Stimulated activated CD8-positive, alpha-beta memory T cell treated with anti-CD3 and anti-CD28 coated beads, Interleukin-2, amount 100 ng/mL, for 48 hours (primary cell): ENCODE results near the gene IDUA.

Source experiments
- DNase-seq, 2 donors: peaks; one replicate each; pipeline ENCODE4 v3.0.0-alpha.2; 2020; ENCODE audit warnings: low read depth in 2 of 2

The IDUA gene

DNA sequence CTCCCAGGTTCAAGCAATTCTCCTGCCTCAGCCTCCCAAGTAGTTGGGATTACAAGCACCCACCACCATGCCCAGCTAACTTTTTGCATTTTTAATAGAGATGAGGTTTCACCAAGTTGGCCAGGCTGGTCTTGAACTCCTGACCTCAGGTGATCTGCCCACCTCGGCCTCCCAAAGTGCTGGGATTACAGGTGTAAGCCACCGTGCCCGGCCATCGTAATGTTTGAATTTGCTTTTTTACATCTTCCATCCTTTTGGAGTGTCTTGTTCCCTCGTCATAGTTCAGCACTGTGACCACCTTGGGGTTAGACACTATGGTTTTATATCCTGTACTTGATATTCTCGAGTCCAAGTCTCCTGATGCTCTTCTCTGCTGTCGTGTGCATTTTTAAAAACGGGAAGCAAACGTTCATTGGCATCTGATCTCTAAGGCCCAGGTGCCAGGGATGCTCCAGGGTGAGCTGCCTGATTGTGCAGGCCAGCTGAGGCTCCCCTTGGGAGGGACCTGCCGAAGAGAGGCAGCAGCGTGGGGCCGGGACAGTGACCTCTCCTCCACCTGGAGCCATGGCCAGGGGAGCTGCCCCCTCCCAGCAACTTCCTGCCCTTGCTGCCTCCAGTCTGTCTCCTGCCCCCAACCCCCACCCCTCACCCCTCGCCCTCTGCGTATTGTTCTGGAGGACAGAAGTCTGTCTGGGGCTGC lies 30.2 kb upstream of the IDUA start:
- no peak for DNase-seq

DNA sequence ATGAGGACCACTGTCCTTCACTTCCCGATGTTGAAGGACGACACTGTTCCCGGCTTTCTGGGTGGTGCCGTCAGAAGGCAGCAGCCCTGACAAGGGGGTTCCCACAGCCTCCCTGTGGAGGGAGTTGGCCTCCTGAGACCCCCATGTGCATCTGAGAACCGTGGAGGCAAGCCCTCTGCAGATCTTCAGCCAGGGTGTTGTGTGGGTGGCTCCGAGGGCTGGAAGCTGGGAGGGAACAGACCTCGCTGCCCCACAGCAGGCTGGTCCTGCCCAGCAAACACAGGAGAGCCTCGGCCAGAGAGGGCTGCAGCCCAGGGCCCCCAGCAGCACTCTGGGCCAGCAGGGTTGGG lies 29.6 kb upstream of the IDUA start:
- no peak for DNase-seq

DNA sequence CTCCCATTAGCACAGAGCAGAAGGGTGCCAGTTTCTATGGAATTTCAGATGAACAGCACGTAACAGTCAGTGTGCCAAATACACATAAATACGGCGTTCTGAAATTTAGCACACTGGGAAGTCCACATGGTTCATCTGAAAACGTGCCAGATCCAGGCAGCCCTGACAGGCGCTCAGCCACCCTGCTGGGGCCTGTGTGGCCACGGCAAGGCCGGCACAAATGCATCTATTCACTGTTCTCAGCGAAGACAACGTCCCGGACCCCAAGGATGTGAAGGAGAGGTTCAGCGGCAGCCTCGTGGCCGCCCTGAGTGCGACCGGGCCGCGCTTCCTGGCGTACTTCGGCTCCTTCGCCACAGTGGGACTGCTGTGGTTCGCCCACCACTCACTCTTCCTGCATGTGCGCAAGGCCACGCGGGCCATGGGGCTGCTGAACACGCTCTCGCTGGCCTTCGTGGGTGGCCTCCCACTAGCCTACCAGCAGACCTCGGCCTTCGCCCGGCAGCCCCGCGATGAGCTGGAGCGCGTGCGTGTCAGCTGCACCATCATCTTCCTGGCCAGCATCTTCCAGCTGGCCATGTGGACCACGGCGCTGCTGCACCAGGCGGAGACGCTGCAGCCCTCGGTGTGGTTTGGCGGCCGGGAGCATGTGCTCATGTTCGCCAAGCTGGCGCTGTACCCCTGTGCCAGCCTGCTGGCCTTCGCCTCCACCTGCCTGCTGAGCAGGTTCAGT lies 29.1 kb upstream of the IDUA start:
- DNase-seq = no peak

DNA sequence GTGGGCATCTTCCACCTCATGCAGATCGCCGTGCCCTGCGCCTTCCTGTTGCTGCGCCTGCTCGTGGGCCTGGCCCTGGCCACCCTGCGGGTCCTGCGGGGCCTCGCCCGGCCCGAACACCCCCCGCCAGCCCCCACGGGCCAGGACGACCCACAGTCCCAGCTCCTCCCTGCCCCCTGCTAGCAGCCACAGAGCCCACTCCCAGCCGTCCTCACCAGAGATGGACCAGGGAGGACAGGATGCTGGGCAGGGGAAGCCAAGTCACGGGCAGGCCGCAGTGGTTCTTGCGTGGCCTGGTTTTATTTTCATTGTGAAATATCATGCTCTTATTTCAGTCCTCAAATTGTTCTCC lies 28.6 kb upstream of the IDUA start:
- no peak for DNase-seq

DNA sequence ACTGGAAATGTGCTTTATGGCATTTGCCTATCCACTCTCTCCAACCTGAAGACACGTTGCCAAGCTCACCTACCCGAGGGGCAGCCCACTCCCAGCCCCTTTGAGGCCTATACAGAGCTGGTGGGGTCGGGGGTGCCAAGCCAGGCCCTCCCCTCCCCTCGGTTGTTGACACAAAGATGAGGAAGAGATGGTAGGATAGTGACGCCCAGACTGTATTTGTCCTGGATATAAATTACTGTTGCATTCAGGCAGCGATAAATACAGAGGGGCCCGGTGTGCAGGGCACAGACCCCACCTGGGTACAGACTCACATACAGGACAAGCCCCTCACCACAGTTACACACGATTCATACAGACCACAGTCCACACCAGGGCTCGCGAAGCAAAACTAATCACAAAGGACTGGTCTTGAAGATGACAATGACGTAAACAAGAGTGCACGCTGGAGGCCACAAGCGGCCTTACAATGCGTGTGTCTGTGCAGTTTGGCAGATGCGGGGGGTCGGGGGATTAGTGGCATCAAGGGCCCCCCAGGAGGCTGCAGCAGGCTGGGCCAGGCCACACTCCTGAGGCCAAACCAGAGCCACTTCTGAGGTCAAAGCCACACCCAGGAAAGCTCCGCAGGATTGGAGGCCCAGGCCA lies 28.0 kb upstream of the IDUA start:
- DNase-seq = no peak

DNA sequence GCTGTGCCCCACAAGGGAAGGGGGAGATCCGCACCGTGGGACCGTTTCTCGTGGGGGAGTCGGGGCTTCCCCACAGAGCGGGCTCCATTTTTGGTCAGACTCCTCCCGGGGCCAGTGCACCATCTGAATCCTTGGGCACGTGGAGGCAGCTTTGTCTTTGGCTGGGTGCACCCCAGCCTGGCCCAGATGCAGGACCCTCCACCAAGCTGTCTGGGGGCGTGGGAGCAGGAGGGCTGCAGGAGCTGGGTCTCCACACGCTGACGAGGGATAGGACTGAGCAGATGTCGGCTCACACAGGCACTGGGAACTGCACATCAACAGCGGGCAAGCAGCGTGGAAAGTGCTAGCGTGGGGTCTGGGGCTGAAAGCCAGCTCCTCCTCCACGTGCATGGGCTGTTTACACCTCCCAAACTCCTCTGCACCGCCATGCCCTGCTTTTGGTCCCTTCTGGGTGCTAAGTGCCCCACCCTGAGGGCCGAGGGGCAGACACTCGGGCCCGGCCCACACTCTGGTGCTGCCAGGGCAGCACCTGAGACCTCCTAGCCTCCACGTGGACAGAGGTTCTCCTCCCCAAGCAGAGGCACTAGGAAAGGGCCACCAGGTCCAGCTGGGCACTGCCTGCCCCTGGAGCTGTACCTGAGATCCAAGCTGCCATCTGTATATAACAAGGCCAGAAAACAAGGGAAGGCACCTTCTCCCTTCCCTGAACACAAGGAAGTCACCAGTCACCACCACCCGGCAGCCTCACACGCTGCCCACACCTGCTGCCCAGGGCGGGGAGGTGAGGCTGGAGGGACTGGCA lies 27.3 kb upstream of the IDUA start:
- DNase-seq = no peak

DNA sequence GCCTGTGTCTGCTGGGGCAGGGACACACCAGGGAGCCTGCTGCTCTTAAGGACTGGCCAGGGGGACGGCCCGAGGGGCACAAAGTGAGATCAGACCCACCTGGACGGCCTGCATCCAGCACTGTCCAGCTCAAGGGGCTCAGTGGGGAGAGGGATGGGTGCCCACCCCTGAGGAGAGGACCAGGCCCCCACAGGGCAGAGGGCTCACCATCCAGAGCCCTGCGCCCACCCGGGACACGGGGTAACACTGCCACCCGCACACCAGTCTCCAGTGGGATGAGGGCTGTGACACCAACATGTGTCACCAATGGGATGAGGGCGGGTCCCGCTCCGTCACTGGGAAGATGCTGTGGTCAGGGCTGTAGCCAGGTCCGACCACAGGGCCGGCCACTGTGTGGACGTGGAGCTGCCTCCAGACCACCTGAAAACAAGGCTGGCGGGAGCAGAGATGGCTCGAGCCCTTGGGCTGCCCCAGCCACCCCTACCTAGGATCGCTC lies 26.7 kb upstream of the IDUA start:
- no peak for DNase-seq

DNA sequence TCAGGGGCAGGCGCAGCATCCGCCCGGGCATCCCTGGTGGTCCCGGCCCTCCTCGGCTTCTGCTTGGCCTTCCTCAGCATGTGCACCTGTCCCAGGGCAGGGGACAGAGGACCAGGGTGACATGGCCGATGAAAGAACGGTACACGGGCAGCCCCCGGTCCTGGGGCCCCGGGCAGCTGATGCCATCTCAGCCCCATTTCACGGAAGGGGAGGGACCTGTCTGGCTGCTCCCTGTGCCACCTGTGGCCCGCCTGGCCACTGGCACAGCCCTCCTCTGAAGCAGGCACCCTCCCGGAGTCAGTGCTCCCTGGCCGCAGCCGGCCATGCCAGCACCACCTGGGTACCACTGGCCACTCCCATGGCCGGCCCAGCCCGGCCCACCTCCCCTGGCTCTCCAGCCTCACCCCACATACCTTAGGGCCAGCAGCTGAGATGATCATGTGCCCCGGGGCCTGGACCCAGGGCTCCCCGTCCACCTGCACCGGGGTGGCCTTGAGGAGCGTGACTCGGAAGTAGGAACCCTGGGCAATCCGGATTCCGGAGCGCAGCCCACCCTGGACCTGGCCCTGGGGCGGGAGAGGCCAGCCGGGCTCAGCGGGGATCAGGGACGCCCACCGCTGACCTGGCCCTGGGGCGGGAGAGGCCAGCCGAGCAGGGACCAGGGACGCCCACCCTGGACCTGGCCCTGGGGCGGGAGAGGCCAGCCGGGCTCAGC lies 26.1 kb upstream of the IDUA start:
- DNase-seq = no peak

DNA sequence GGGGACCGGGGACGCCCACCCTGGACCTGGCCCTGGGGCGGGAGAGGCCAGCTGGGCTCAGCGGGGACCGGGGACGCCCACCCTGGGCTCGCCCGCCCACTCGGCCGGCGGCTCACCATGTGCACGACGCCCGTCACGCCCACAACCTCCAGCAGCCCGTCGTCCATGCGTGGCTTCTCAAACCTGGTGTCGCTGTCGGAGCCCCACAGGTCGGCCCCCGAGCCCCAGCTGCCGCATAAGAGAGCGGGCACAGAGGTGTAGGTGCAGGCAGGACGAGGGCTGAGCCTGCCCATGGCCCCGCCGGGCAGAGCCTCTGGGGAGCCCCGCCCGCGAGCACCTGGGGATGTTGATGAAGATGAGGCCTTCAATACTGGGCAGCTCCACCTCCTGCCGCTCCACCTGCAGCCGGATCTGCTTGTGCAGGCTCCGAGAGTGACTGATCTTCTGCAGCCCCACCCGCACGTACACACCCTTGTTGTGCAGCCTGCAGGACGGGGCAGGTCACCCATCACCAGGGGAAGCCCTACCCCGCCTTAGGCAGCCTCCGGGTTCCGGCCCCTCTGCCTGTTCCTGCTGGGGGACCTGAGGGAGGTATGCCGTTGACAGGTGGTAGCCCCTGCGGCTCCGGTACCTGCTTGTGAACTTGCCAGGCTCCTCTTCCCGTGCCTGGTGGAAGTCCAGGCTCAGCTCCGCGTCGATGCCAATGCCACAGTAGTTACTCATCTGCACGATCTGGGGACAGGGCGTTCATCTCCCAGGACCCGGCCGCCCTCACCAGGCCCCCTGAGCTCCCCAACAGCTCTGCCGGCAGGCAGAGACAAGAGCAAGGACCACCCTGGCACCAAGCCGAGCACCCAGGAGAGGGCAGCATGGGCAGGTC lies 25.3 kb upstream of the IDUA start:
- no peak for DNase-seq

DNA sequence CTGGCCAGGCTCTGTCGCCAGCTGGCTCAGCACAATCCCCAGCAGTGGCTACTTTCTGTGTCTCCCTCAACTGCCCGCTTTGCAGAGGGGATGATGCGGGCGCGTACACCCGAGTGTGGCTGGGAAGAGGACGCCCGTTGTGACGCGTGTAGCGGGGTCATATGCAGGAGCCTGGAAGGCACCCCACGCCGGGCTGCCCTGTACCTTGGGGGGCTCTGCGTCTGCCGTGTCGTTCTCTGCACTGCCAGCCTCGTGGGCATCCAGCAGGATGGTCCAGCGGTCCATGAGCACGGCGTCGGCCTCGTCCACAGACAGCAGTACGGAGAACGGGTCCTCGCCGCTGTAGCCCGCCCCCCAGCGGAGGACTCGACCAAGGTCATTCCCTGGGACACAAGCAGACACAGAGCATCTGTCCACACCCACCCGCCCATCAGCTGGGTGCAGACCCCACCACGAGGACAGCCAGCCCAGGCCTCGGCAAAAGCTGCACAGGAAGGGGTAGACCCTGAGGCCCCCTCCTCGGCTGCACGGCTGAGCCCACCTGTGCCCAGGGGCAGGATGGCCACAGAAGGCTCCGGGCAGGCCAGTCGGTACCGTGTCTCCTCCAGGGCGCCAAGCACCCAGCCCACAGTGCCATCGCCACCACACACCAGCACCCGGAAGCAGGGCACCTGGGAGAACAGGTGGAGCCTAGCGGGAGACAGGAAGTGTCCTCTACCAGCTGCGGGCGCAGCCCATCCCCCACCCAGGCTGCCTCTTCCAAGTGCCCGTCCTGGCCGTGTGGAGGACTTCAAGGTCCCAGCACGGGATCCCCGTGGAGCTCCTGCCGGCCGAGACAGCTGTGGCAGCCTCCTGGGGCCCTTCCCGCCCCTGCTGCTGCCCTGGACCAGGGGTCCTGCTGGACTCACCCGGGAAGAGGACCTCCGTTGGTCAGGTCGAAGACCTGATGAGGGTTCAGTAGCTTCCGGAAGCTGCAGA lies 24.3 kb upstream of the IDUA start:
- no peak for DNase-seq

DNA sequence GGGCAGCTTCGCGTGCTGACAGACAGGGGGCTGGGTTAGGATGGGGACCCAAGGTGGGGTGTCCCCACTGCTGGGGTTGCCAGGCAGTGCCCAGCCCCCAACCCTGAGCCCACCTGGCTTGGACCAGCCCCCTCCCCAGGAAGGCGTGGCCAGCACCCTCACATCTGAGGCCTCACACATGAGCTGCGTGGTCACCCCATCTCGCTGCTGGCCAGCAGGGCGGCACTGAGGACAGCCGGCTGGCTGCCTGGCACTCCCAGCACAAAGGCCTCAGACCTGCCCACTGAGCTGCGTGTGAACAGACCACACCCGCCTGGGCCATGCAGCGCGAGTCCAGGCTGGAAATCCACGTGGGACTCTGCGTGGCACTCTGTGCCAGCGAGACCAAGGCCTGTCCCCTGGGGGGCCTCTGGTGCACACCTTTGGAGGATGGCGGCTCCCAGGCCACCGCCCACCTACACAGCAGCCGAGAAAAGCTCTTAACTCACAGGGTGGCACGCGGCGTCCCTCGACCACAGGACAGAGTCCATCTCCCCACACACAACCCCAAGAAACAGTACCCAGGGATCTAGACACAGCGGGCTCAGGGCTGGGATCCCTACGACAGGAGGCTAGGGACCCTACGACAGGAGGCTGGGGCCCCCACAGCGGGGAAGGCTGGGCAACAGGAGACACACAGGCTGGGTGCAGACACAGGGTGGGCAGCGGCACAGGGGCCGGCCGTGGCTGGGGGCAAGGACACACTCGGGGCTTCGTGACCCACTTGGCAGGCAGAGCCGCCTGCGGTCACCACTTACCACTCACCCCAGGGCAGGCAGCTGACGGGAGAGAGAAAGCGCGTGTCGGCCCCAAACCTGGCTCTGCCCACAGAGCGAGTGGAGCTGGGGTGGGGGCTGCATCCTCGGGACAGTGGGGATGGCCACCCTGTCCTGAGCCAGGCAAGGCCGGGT lies 23.3 kb upstream of the IDUA start:
- DNase-seq = no peak

DNA sequence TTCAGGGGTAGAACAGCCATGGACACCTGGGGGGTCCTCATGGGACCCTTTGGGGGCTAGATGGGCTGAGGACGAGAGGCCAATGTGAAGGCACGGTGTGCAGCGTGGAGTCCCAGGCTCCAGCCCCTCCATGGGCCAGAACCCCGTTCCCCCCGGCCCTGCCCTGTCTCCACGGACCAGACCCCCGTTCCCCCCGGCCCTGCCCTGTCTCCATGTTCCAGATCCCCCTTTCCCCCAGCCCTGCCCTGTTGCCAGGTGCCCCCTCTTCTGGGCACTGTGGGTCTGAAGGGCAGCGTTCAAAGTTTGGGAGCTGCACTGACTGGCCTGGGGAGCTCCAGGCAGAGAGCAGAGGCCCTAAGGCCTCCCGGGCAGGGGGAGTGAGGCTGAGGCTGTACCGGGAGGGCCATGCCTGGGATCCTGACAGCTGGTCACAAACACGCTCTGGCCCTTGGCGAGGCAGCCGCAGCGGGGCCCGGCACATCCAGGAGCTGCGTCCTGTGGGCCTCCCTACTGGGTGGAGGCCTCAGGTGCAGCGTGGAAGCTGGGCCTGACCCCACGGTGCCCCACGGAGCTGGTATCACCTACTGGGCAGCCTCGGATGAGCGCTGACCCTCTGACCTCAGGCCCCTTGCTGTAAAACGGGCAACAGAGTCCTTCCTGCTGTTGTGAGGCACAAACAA lies 22.4 kb upstream of the IDUA start:
- no peak for DNase-seq

DNA sequence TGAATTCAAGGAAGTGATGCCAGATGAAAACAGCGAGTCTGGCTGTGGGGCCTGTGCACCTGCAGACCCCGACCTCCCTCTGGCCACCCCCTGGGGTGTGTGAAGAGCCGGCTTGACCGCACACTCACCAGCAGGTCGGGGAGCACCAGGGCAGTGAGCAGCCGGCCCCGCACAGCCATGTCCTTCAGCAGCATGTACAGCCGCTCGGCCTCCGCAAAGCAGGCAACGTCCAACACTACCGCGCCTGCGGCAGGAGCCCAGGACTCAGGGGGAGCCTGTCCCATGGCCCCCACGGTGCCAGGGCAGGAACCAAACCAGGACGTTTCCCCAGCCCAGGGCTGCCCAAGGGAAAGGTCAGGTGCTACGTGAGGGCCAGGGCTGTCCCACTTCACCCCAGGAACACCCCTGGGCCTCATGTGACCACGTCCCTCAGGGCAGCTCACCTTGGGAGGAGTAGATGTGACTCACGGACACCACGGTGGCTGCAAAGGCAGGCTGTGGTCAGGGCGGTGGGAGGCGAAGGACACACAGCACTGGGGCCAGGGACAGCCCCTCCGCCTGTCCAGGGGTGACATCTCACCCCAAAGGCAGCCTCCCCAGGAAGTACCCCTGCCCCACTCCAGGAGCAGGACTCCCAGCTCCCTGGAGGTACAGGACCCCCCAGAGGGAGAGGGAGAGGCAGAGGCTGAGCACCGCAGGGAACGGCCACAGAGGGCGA lies 21.6 kb upstream of the IDUA start:
- DNase-seq = no peak

DNA sequence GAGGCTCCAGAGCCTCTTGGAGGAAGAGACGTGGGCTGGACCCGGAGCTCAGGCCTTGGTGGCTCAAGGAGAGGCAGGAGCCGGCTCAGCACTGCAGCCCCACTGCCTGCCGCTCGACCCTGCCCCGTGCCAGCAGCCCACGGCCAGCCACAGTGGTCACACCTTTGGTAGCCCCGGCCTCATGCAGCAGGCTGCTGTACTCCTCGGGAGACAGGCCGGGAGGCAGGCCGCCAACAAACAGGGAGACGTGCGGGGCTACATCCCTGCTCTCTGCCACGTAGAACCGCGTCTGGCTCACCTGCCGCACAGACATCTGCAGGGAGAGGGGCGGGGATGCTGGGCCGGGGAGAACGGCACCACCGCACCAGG lies 21.1 kb upstream of the IDUA start:
- no peak for DNase-seq

DNA sequence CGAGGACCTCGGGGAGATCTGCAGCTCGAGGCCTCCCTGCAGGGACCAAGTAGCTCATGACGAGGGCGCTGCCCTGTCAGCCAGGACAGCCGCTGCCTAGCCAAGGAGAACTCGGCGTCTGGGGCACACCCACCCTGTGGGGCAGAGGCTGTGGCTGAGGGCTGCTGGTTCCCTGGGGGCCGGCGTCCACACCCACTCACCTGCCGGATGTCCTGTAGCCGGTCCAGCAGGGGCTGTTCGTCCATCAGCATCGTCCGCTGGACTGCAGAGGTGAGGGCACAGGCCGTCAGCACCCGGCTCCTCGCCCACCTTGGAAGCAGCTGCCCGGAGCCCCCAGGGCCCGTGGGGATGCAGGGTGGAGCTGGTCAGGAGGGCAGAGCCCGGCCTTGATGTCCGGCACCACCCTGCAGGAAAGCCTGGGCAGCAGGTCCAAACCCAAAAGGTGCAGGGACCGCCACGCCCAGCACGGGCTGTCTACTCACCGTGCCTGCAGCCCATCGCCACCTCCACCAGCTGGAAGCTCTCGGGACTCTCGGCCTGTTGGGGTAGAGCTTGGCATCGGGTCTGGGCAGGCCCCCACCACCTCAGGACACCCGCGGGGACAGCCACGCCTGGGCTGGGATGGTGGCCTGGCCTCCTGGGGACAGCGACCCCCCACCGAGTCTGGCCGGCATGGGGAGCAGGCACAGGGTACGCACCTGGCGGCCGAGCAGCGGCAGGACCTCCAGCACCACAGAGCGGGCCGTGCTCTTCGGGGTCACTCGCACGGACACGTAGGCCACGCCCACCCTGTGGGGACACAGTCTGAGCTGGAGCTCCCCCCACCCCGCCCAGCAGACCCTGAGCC lies 20.4 kb upstream of the IDUA start:
- no peak for DNase-seq
